Sigmoid colon (tissue), 4 donors: ENCODE data around the gene TOPORS.
"Not testable (repeated sequence)": the region's sequence is repeated elsewhere in the genome, so short reads cannot be mapped to it uniquely, and the experiment has no call there.

Source experiments
- CTCF ChIP-seq, 4 experiments: fragments of 450-650 bp in 3 of 4; fragments of 200-600 bp in 1 of 4; IDR thresholded peaks; one replicate each; pipeline ENCODE4 v1.5.1; 2016 to 2019; ENCODE audit warnings: antibody characterized with exemption in 4 of 4, mild to moderate bottlenecking in 3 of 4, moderate library complexity in 2 of 4
- POLR2AphosphoS5 ChIP-seq, 4 donors: sonication (generic); formaldehyde crosslinking; IDR thresholded peaks; one replicate each; pipeline ENCODE4 v1.6.1; 2017; ENCODE audit warnings: antibody characterized with exemption in 4 of 4

- not testable (repeated sequence) for TF ChIP-seq CTCF, POLR2AphosphoS5 (IDR thresholded peaks at IDR 0.05)
Observed at GRCh38 chr9:32548213-32548612, 4.2 kb downstream of the TOPORS start.
